ENCODE results near the gene HBP1. TPM values are rescaled to one million over a fixed set of nuclear protein-coding genes. Genes with fewer than 3 reads are reported as not detected.
"Not testable (repeated sequence)": the region's sequence is repeated elsewhere in the genome, so short reads cannot be mapped to it uniquely, and the experiment has no call there.

Gene HBP1, protein sequence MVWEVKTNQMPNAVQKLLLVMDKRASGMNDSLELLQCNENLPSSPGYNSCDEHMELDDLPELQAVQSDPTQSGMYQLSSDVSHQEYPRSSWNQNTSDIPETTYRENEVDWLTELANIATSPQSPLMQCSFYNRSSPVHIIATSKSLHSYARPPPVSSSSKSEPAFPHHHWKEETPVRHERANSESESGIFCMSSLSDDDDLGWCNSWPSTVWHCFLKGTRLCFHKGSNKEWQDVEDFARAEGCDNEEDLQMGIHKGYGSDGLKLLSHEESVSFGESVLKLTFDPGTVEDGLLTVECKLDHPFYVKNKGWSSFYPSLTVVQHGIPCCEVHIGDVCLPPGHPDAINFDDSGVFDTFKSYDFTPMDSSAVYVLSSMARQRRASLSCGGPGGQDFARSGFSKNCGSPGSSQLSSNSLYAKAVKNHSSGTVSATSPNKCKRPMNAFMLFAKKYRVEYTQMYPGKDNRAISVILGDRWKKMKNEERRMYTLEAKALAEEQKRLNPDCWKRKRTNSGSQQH
- total RNA-seq, result 10 to 100 TPM; 11.2 to 12.8 TPM

DNA sequence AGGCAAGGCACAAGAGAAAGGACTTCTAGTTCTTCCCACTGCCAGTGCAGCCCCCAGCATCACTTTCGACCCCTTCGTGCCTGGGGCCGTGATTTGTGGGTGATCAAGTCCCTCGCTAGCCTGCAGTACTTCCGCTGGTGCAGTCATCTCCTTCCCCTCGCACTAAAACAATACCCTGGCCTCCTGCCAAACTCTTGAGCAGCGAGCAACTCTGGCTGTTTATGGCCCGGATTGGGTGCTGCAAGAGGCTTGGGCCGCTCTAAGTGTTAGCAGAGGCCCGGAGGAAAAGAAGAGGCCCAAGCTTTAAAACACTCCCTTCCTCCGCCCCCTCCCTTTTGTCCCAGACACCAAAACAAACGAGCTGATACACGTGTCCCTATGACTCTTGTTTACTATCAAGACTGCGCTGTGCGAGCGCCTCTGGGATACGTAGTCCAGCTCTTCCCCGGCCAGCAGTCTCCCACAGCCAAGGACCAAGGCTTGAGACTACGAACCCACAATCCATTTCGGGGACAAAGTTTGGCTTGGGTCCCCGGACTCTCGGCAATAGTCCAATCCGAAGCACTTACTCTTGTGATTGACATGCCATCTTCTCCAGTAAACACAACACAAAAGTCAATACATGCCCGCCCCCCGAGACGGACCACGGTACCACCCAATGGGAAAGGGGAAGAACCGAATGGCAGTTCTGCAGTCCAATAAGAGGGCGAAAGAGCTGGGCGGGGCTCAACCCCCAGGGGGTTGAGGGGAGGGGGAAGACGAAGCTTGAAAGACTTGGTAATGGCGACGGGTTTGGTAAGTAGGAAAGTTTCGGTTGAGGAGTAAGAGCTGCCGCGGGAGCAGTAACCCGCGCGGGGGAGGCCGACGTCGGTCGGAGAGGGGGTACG is at the start of gene HBP1:
Gene HBP1, plus strand, starts transcription at position 771 of the 887 bp plus-strand sequence. CDS start 10,891 bp downstream, outside the sequence.
- POLR2A ChIA-PET, result interaction anchor here (0.6 to 1.7 kb wide), 10 partner anchors 12 to 883 kb away, joined by 3 to 8 read pairs (median 3); partner anchors contain the start of genes COG5, DUS4L and NAMPT
- CTCF ChIA-PET, result interaction anchor here (0.6 to 1.8 kb wide), 6 partner anchors 9 to 511 kb away, joined by 3 to 5 read pairs (median 3); no protein-coding TSS in a partner anchor

DNA sequence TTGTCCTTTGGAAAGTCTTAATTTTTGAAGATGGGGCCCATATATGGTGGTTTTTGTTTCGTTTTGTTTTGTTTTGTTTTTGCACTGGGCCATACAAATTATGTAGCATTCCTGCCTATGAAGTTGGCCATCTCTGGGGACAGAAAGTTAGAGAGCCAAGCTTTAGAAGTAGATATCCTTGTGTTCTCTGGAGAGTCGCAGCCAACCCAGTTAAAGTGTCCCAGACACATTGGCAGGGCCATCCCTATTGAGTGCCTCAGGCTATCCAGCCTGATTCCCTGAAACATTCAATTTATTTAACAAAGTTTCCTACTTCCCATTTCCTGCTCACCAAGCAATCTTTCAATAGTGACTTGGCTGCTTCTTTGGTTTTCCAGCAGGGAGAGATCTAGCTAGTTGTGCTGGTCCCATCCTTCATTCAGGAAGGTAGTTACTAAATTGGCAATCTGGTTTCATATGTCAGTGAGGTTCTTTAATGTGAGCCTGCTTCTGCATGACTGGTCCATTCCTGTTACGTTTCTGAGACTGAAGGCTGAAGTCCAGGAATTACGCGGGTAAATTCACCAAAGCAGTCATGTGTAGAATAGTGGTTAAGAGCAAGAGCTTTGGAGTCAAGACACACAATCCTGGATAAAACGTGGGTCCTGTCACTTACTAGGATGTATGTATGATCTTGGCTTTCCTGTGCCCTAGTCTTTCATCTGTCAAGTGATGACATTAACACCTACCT is 49.3 kb upstream of the HBP1 start:
- POLR2A ChIA-PET, result no interaction called here
- CTCF ChIA-PET, result no interaction called here

DNA sequence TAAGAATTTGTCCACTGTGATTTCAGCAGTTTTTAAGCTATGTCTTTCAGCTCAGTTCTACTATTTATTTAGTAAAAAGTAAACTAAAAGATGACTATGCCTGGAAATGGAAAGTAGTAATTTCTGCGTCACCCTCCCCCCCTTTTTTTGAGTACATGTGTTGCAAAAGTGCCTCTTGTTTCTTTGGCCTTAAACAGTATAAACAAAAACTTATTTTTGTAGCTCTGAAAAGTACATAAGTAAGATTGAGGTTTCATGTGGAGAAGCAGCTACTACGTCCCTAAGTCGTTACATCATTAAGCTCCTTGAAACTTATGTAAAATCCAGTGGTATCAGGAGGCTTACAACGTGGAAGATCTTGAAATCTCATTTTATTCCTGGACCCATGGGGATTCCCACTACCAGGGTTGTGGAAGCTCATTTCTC is 46.3 kb upstream of the HBP1 start:
- CTCF ChIA-PET, result no interaction called here
- POLR2A ChIA-PET, result no interaction called here

DNA sequence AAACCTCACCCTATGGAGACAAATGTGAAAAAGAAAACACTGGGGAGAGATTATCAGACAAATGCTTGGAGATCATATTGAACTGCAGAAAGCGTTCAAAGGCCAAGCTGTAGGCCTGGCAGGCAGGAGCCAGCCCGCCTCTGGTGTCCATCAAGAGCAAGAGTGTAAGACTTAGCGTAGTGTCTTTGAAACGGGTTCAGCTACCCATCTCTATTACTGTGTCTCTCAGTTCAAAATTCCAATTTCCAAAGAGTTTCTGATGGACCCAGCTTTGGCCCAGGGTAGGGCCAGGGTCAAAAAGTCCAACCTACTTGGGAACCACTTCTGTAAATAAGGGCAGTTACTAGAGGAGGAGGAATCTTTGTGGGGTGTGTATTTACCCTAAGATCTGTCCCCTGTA is 45.4 kb upstream of the HBP1 start:
- CTCF ChIA-PET, result no interaction called here
- POLR2A ChIA-PET, result no interaction called here

DNA sequence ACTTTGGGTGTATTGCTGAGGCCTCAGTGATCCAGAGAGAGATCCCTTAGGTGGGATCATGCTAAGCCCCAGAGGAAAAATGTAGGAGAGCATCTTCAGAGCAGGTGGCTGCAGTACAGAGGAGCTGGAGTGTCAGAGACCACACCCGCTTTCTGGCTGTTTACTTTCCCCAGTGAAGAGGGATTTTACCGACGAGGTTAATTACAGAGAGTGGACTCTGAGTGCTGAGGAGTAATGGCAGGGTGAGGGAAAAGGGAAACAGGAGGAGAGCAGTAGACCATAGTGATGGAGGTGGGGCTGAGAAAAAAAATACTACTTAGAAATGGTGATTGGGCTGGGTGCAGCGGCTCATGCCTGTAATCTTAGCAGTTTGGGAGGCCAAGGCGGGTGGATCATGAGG is 43.3 kb upstream of the HBP1 start:
- POLR2A ChIA-PET, result no interaction called here
- CTCF ChIA-PET, result interaction anchor here (0.7 to 1.1 kb wide), 2 partner anchors 13 to 288 kb away, joined by 3 to 4 read pairs; no protein-coding TSS in a partner anchor

DNA sequence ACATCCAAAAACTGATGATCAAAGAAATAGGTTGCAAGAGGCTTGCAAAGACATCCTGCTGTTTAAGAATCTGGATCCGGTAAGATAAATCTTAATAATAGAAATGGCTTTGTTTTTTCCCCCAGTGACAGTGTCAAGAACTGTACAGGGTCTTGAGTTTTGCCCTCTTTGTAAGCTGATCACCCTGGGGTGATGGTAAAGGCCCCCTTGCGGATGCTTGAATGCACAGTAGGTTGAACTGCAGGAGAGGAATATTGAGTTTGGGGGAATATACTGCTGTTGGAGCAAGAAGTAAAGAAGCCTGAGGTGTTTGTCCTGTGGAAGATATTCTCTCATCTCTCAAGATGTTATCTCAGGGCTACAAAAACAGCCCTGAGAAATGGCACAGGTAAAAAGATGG is 40.6 kb upstream of the HBP1 start:
- CTCF ChIA-PET, result no interaction called here
- POLR2A ChIA-PET, result no interaction called here

DNA sequence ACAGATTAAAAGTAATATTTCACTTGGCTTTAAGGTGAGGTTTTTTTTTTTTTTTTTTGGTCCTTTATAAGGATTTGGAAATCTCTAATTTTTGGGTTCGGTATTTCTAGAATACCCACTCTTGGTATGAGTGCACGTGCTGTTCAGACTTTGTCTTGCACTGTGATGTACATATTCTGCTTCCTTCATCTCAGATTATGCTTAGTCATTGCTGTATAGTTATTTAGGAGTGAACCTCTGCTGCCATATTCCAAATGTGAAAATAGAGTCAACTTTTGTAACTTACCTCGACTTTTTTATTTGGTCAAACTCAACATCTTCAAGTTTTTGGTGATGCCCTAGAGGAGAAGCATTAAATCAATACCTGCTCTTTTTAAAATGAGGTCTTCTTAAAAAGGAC is 40.1 kb upstream of the HBP1 start:
- ChIA-PET POLR2A (no interaction called here), CTCF (no interaction called here)

DNA sequence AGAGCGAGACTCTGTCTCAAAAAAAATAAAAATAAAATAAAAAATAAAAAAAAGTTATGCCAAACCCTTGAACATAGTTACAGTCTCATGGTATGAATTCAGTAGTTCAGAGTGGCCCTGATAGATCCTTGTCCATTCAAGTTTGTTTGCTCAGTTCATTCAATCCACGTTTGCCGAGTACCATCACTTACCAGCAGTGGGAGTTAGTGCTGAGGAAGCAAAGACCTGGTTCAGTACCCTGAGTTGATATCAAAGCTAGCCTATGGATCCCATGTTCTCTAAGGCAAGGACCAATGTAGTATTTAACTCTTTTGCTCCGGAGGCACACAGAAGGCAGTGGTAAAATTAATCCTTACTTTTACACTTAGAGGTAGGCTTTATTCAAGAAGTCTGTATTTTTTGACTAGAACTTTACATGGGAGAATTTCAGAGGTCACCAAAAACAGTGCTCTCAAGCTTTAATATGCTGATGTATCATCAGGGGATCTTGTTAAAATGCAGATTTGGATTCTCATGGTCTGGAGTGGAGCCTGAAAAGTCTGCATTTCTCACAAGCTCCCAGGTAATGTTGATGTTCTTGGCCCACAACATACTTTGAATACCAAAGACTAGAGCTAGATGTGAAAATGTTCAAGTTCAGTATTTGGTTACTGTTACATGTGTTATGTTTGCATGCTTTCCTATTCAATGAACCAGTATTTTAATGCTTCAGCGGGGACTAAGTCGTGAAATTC is 38.1 kb upstream of the HBP1 start:
- CTCF ChIA-PET, result no interaction called here
- POLR2A ChIA-PET, result no interaction called here

DNA sequence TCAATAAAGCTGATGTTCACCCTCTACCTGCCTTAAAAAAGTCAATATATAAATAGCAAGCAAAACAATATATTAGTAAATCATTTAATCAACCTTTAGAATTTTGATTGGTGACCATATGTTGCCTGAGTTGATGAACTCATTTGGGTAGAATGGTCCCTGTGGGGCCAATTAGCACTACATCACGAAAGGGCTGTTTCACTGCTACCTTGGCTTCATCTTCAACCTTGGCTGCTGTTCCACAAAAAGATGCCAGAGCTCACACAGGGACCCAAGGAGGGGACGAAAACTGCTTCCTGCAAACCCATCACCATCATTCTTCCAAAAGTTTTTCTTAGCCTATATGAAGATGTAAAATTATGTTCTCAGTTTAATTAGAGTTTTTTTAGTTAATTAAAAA is 35.4 kb upstream of the HBP1 start:
- POLR2A ChIA-PET, result no interaction called here
- CTCF ChIA-PET, result no interaction called here

DNA sequence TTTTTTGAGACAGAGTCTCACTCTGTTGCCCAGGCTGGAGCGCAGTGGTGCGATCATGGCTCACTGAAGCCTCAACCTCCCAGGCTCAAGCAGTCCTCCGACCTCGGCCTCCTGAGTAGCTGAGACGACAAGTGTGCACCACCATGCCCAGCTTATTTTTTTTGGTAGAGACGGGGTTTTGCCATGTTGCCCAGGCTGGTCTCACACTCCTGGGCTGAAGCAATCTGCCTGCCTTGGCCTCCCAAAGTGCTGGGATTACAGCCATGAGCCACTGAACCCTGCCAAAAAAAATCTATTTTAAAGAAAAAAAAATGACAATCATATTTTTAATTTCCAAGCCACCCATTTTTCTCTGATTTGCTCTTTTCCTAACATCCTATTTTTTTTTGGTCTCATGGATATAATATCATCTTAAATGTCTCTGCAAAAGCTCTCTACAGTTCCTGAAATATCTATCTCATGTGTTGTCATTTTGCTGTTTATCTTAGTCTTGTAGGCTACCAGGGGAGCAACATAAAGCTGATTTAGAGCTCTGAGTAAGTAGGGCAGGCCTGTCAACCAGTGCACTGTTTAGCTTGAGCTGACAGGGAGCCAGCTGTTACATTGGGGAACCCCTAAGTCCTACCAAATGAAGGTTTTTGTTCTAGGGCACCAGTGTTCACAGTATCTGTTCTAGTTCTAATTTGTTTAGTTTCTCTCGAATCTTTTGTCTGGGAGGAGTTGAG is 29.9 kb upstream of the HBP1 start:
- POLR2A ChIA-PET, result no interaction called here
- CTCF ChIA-PET, result no interaction called here

DNA sequence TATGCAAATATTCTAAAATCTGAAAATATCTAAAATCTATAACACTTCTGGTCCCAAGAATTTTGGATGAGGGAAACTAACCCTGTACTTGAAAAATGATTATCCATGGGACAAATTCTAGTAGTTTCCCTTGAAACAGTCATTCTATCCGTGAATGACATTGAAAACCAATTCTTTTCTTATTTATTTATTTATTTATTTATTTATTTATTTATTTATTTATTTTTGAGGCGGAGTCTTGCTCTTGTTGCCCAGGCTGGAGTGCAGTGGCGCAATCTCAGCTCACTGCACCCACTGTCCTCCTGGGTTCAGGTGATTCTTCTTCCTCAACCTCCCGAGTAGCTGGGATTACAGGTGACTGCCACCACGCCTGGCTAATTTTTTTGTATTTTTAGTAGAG is 24.9 kb upstream of the HBP1 start:
- POLR2A ChIA-PET, CTCF ChIA-PET: not testable (repeated sequence)

DNA sequence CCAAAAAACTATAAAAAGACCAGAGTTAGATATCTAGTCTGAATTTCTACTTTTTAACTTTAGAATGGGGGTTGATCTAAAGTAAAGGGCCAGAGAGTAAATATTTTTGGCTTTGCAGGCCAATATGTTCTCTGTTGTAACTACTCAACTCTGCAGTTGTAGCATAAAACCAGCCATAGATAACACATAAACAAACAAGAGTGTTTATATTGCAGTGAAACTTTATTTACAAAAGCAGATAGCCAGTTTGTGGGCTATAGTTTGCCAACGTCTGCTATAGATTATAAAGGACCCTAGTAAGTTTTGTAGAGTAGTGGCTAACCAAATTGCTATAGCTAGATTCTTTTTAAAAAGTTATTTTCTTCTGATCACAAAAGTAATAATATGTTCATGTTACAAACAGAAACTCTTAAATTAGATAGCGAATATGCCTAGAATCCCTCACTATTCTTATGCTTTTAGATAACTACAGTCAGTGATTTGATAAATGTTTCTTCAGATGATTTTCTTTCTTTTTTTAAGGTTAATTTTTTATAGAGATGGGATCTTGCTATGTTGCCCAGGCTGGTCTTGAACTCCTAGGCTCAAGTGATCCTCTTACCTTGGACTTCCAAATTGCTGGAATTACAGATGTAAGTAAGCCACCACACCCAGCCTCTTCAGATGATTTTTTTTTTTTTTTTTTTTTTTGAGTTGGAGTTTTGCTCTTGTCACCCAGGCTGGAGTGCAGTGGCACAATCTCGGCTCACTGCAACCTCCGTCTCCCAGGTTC is 23.6 kb upstream of the HBP1 start:
- ChIA-PET CTCF (interaction anchor here (0.7 kb wide), 1 partner anchor 993 kb away, joined by 3 read pairs; no protein-coding TSS in a partner anchor), POLR2A (no interaction called here)

DNA sequence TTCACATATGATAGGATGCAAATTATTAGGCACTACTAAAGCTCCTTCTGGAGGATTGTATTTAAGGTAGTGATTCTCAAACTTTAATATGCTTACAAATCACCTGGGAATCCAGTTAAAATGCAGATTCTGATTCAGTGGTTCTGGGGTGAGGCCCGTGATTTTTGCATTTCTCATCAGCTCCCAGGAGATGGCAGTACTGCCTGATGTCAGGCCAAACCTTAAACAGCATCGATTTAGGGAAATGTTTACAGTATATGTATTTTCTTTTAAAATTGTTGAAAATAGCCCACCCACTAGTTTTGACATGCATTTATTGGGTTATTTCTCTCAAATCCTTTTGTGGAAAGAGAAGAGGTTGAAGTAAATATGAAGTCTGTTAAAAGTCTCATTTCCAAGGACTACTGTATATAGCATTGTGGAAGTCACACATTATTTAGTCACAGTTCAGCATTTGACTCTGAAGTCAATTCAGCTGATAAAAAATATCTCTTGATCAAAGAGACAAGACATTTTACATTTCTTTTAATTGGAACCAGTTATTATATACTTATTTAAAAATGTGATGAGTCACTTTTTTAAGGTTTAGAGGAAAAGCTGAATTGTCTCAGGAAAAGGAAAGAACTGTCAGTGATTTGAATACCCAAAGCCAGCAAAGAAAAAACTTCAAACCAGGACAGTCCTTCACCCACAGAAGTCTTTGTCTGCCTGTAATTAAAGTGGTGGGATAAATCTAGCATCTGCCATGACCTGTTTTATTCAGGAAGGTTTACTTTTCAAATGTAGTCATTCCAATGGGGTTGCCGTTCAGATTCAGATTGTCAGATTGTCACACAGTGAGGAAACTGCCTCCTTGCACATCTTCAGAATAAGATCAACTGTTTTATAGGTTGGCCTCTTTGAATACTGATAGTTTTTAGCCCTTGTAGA is 21.1 kb upstream of the HBP1 start:
- ChIA-PET POLR2A (no interaction called here), CTCF (interaction anchor here (0.6 to 1.7 kb wide), 8 partner anchors 12 to 469 kb away, joined by 3 to 7 read pairs (median 3); no protein-coding TSS in a partner anchor)

DNA sequence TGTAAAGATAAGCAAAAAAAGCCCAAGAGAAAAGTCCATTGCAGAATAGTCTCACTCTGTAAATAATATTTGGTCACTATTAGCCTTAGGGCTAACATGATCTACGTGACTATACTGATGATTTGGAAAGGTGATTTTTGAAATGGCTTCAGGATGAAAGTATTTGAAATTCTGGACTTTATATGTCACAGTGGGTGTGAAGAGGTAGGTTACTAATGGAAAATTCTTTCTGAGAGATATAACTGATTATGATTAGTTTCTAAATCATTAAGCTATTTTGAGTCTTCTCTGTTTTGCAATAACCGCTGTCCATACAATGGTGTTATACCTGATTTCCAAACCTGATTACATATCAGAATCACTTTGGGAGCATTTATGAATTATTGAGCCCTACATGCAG is 20.1 kb upstream of the HBP1 start:
- CTCF ChIA-PET, result interaction anchor here (1.6 to 1.7 kb wide), 2 partner anchors 31 to 244 kb away, joined by 3 to 7 read pairs; no protein-coding TSS in a partner anchor

DNA sequence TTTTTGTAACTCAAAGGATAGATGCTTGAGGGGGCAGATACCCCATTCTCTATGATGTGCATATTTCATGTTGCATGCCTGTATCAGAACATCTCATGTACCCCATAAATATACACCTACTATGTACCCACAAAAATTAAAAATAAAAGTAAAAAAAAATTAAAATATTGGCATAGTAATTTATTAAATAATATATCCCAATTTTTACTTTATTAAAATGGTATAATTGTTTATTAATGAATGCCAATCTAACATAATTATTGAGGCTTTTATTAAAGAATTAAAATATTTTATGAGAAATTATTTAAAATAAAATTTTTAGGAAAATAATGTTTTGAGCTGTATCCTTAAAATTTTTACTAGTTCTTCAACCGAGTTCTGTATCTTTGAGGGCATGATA is 18.9 kb upstream of the HBP1 start:
- CTCF ChIA-PET, result interaction anchor here (0.6 kb wide), 1 partner anchor 122 kb away, joined by 4 read pairs; no protein-coding TSS in a partner anchor
- POLR2A ChIA-PET, result no interaction called here

More for the DNA sequence above, 20.1 kb upstream of the HBP1 start:
- POLR2A ChIA-PET, result no interaction called here

DNA sequence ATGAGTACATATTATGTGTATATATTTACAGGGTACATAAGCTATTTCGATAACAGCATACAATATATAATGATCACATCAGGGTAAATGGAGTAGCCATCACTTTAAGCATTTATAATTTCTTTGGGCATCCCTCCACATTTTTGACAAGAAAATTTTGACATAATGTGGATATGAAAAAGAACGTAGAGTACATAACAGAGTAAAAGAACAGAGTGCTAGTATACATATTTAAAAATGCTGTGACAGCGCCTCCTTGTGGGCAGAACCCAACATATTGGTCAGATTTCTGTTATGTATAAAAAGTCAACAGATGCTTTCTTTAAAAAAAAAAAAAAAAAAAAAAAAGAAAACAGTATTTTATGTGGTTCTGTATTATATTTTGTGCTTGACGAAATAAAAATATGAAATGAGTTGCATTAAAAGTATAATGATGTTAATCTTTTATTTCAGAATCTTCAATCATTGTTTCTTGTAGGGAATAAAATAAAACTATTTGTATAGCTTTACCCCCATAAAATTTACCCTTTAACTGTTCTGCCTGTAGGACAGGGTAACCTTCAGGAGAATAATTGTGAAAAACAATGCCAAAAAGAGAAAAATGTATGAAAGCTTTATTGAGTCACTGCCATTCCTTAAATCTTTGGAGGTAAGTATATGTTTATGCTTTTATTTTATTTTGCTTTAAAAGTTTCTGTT is 18.3 kb upstream of the HBP1 start:
- ChIA-PET POLR2A (no interaction called here), CTCF (interaction anchor here (0.7 to 1.1 kb wide), 3 partner anchors 23 to 363 kb away, joined by 3 read pairs; no protein-coding TSS in a partner anchor)
